ENCODE results near the gene TOLLIP. TPM values are rescaled to one million over a fixed set of nuclear protein-coding genes. Genes with fewer than 3 reads are reported as not detected.

Gene TOLLIP
- total RNA-seq, 1 experiment from 2014 or later = 53.4 TPM

DNA sequence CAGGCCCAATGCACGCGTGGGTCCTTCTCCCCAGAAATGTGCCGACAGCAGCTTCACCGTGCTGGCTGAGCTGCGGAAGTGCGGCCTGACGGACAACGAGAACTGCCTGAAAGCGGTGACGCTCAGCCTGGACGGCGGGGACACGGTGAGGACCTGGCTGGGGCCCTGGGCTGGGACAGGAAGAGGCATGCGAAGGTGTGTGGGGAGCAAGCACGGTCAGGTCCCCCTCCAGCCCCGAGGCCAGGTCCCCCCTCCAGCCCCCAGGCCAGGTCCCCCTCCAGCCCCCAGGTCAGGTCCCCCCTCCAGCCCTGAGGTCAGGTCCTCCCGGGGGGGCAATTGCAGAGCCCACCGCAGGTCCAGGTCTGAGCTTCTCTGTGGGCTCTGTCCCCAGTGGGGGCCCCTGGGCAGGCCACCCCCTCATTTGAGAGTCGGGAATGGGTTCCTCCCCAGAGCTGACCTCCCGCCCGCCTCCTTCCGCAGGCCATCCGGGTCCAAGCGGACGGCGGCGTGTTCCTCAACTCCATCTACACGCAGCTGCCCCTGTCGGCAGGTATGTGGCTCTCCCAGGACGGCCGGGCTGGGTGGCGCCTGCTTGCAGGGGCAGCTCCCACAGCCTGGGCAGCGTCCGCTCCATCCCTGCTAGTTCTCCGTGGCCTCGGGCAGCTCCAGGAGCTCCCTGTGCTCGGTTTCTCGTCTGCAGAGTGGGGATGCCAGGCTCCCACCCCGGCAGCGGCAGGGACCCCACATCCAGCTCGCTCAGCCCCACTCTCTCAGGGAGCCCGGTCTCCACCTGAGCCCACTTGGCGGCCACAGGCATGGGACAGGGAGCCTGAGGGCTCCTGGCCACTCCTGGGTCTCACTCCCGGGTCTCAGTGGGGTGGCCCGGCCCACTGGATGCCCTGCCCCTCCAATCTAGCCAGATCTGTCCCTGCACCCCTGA, 78.7 kb downstream of the TOLLIP start:
- DNase-seq = no peak
- no peaks in the 10 kb centered on the region for H3K36me3 Mint-ChIP-seq (ENCODE audit: insufficient read depth, unreplicated experiment)
- no peak overlapping the region for H3K4me3 Mint-ChIP-seq (ENCODE audit: low read depth, unreplicated experiment)
- CTCF ChIA-PET = interaction anchor here (0.6 kb wide), 1 partner anchor 73 kb away, joined by 11 read pairs; no protein-coding TSS in a partner anchor
- TF ChIP-seq, protein P1, sequence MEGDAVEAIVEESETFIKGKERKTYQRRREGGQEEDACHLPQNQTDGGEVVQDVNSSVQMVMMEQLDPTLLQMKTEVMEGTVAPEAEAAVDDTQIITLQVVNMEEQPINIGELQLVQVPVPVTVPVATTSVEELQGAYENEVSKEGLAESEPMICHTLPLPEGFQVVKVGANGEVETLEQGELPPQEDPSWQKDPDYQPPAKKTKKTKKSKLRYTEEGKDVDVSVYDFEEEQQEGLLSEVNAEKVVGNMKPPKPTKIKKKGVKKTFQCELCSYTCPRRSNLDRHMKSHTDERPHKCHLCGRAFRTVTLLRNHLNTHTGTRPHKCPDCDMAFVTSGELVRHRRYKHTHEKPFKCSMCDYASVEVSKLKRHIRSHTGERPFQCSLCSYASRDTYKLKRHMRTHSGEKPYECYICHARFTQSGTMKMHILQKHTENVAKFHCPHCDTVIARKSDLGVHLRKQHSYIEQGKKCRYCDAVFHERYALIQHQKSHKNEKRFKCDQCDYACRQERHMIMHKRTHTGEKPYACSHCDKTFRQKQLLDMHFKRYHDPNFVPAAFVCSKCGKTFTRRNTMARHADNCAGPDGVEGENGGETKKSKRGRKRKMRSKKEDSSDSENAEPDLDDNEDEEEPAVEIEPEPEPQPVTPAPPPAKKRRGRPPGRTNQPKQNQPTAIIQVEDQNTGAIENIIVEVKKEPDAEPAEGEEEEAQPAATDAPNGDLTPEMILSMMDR (IDR thresholded peaks at IDR 0.05; ENCODE audit: unreplicated experiment) = no peak
- no peaks in the 10 kb centered on the region for H3K4me1 Mint-ChIP-seq (ENCODE audit: low read depth, unreplicated experiment)
- intact Hi-C loops (cut with micrococcal nuclease; ENCODE audit: unreplicated experiment) = no loop called here
- no peaks in the 10 kb centered on the region for H3K9me3 Mint-ChIP-seq (ENCODE audit: low read depth, unreplicated experiment)
- no peak overlapping the region for H3K27ac Mint-ChIP-seq (ENCODE audit: unreplicated experiment)
- no peaks in the 10 kb centered on the region for H3K27me3 Mint-ChIP-seq (ENCODE audit: unreplicated experiment)
- no TSS peak for BruUV-seq (replicated peaks)

DNA sequence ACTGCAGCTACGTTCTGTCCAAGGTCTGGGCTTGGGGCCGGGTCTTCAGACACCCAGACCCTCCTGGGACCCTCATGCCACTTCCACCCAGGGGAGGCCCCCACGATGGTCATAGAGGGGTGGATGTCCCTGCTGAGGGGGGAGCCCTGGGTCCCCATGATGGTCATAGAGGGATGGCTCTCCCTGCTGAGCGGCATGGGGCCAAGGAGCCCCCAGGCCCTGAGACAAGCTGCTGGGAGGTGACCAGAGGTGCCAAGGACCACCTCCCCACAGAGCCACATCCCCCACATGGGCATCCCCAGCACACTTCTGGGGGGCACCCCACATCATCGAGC, 79.3 kb downstream of the TOLLIP start:
- no peak overlapping the region for H3K4me3 Mint-ChIP-seq (ENCODE audit: low read depth, unreplicated experiment)
- intact Hi-C loops (cut with micrococcal nuclease; ENCODE audit: unreplicated experiment) = no loop called here
- TF ChIP-seq, protein P1 (IDR thresholded peaks at IDR 0.05; ENCODE audit: unreplicated experiment) = no peak
- BruUV-seq (replicated peaks) = no TSS peak
- no peak for DNase-seq
- H3K27me3 Mint-ChIP-seq (ENCODE audit: unreplicated experiment) = no peaks in the 10 kb centered on the region
- H3K27ac Mint-ChIP-seq (ENCODE audit: unreplicated experiment) = no peak overlapping the region
- H3K9me3 Mint-ChIP-seq (ENCODE audit: low read depth, unreplicated experiment) = no peaks in the 10 kb centered on the region
- peaks cover 4% of the 10 kb centered on the region for H3K36me3 Mint-ChIP-seq (ENCODE audit: insufficient read depth, unreplicated experiment)
- CTCF ChIA-PET = no interaction called here
- H3K4me1 Mint-ChIP-seq (ENCODE audit: low read depth, unreplicated experiment) = no peaks in the 10 kb centered on the region

DNA sequence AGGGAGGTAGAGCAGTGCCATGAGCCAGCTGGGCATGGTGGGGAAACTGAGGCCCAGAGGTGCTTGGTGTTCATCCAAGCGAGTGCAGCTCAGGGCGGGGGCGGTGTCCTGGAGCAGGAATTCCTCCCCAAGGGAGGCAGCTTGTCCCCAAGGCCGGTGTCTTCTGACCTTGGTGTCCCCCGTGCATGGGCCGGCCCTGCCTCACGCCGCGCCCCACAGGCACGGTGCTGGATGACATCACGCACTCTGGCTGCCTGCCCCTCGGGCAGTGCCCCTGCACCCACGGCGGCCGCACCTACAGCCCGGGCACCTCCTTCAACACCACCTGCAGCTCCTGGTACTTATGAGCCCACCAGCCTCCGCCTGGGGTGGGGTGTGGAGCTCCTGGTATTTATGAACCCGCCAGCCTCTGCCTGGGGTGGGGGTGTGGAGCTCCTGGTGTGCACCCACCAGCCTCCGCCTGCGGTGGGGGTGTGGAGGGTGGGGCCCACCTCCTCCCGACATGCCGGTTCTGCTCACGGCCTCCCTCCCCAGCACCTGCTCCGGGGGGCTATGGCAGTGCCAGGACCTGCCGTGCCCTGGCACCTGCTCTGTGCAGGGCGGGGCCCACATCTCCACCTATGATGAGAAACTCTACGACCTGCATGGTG, 79.8 kb downstream of the TOLLIP start:
- Mint-ChIP-seq H3K9me3 (ENCODE audit: low read depth, unreplicated experiment) (no peaks in the 10 kb centered on the region), H3K36me3 (ENCODE audit: insufficient read depth, unreplicated experiment) (peaks cover 4% of the 10 kb centered on the region), H3K4me1 (ENCODE audit: low read depth, unreplicated experiment) (no peaks in the 10 kb centered on the region), H3K27ac (ENCODE audit: unreplicated experiment) (no peak overlapping the region), H3K4me3 (ENCODE audit: low read depth, unreplicated experiment) (no peak overlapping the region), H3K27me3 (ENCODE audit: unreplicated experiment) (no peaks in the 10 kb centered on the region)
- no TSS peak for BruUV-seq (replicated peaks)
- DNase-seq = no peak
- TF ChIP-seq, protein P1 (IDR thresholded peaks at IDR 0.05; ENCODE audit: unreplicated experiment) = no peak
- intact Hi-C loops (cut with micrococcal nuclease; ENCODE audit: unreplicated experiment) = no loop called here
- CTCF ChIA-PET = no interaction called here

DNA sequence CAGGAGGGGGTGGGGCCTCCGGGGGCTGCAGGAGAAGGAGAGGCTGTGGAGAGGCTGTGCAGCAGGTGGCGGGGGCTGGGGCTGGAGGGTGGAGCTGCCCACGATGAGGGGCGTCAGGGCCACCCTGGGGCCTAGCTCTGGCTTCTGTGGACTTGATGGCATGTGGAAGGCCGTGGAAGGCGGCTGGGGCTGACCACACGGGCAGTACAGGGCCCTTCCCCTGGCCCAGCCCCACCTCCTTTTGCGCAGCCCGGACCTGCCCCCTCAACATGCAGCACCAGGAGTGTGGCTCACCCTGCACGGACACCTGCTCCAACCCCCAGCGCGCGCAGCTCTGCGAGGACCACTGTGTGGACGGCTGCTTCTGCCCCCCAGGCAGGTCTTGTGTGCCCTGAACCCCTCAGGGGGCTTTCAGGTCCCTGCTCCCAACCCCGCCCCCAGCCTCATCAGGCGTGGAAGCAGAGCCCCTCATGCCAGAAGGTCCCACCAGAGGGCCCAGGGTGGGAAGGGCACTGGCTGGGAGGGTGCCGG, 80.4 kb downstream of the TOLLIP start:
- Mint-ChIP-seq H3K27me3 (ENCODE audit: unreplicated experiment) (peaks cover 3% of the 10 kb centered on the region), H3K4me3 (ENCODE audit: low read depth, unreplicated experiment) (no peak overlapping the region), H3K9me3 (ENCODE audit: low read depth, unreplicated experiment) (no peaks in the 10 kb centered on the region), H3K36me3 (ENCODE audit: insufficient read depth, unreplicated experiment) (peaks cover 4% of the 10 kb centered on the region), H3K27ac (ENCODE audit: unreplicated experiment) (no peak overlapping the region), H3K4me1 (ENCODE audit: low read depth, unreplicated experiment) (peaks cover 6% of the 10 kb centered on the region)
- CTCF ChIA-PET = no interaction called here
- intact Hi-C loops (cut with micrococcal nuclease; ENCODE audit: unreplicated experiment) = no loop called here
- BruUV-seq (replicated peaks) = no TSS peak
- TF ChIP-seq, protein P1 (IDR thresholded peaks at IDR 0.05; ENCODE audit: unreplicated experiment) = no peak
- no peak for DNase-seq
